C4-2B (cell line): ENCODE results near the gene SPARCL1.

Source experiments
- ZFX ChIP-seq: fragments of 450-650 bp; IDR thresholded peaks from 2 replicates; pipeline ENCODE4 v1.6.1; 2017
- TF ChIP-seq, protein P1 (sequence below): fragments of 450-650 bp; conservative IDR thresholded peaks from 2 replicates; pipeline ENCODE4 v1.5.1; 2017; ENCODE audit warnings: mild to moderate bottlenecking

DNA sequence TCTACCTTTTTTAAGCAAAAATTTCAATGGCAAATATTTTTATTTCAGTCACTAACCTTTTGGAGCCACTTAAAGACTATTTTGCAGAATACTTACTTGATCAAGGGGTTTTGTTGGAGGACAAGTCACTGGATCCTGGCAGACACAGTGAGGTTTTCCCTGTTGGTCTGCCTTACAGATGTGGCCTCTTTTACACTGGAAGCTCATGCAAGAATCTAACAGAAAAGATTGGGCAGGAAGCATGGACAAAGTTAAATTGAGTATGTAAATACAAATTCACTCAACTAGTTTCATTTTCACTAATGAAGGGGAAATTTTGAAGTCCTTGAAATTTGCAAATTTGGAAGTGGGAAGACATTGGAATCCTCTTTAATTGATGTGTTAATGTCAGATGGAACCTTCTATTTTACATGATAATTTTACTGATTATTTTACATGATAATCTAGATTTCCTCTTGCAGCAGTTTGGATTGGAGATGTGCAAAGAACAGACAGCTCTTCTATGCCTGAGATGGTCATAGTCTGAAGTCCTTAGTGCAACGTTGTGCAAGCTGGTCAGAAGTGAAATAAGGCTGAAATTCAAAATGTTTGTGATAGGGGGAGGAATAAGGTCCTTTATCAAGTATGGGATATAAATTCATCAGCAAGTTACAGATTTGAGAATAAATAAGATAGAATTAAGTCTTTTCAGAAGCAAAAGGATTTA lies 38.4 kb downstream of the SPARCL1 start:
- TF ChIP-seq, protein P1, sequence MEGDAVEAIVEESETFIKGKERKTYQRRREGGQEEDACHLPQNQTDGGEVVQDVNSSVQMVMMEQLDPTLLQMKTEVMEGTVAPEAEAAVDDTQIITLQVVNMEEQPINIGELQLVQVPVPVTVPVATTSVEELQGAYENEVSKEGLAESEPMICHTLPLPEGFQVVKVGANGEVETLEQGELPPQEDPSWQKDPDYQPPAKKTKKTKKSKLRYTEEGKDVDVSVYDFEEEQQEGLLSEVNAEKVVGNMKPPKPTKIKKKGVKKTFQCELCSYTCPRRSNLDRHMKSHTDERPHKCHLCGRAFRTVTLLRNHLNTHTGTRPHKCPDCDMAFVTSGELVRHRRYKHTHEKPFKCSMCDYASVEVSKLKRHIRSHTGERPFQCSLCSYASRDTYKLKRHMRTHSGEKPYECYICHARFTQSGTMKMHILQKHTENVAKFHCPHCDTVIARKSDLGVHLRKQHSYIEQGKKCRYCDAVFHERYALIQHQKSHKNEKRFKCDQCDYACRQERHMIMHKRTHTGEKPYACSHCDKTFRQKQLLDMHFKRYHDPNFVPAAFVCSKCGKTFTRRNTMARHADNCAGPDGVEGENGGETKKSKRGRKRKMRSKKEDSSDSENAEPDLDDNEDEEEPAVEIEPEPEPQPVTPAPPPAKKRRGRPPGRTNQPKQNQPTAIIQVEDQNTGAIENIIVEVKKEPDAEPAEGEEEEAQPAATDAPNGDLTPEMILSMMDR, result no peak
- TF ChIP-seq ZFX, result no peak
